Effector memory CD4-positive, alpha-beta T cell (primary cell): ENCODE results near the gene VAV2.

Experiments
- DNase-seq, 3 donors: peaks; one replicate each; pipeline ENCODE4 v3.0.0-alpha.2; 2020
- H3K27ac ChIP-seq: 2 replicates; pipeline ENCODE4 v1.7.0; 2013; ENCODE audit warnings: mild to moderate bottlenecking, low read length, moderate library complexity; ENCODE audit not compliant: insufficient read depth, poor library complexity, severe bottlenecking
- H3K27me3 ChIP-seq: replicated peaks from 2 replicates; pipeline ENCODE4 v1.7.0; 2013; ENCODE audit warnings: mild to moderate bottlenecking, low read length; ENCODE audit not compliant: insufficient read depth, control insufficient read depth, poor library complexity, severe bottlenecking
- H3K36me3 ChIP-seq: 2 replicates; pipeline ENCODE4 v1.7.0; 2013; ENCODE audit warnings: mild to moderate bottlenecking, low read length, moderate library complexity; ENCODE audit not compliant: control insufficient read depth, insufficient read depth
- H3K4me1 ChIP-seq: 2 replicates; pipeline ENCODE4 v1.7.0; 2013; ENCODE audit warnings: low read length, mild to moderate bottlenecking; ENCODE audit not compliant: control insufficient read depth, insufficient read depth, poor library complexity, severe bottlenecking
- H3K4me3 ChIP-seq: 2 replicates; pipeline ENCODE4 v1.7.0; 2013; ENCODE audit warnings: low read length, low read depth, mild to moderate bottlenecking; ENCODE audit not compliant: insufficient read depth, poor library complexity, severe bottlenecking
- H3K9me3 ChIP-seq: 2 replicates; pipeline ENCODE4 v1.7.0; 2013; ENCODE audit warnings: mild to moderate bottlenecking, low read length, moderate library complexity; ENCODE audit not compliant: control insufficient read depth

VAV2 gene

GRCh38 chr9:133951265-133951664, 40.9 kb downstream of the VAV2 start:
- Histone ChIP-seq H3K4me1 (peaks cover 6% of the 10 kb centered on the region), H3K27ac (no peak overlapping the region), H3K27me3 (no peaks in the 10 kb centered on the region), H3K4me3 (no peak overlapping the region), H3K36me3 (no peaks in the 10 kb centered on the region), H3K9me3 (no peaks in the 10 kb centered on the region)
- DNase-seq, result no peak

GRCh38 chr9:133950629-133951111, 41.5 kb downstream of the VAV2 start:
- no peaks in the 10 kb centered on the region for H3K9me3 ChIP-seq
- H3K27ac ChIP-seq, result no peak overlapping the region
- peaks cover 6% of the 10 kb centered on the region for H3K4me1 ChIP-seq
- DNase-seq, result no peak
- H3K36me3 ChIP-seq, result no peaks in the 10 kb centered on the region
- no peak overlapping the region for H3K4me3 ChIP-seq
- H3K27me3 ChIP-seq, result no peaks in the 10 kb centered on the region

- H3K27ac ChIP-seq, result no peak overlapping the region
- no peak for DNase-seq
- no peaks in the 10 kb centered on the region for H3K27me3 ChIP-seq
- H3K9me3 ChIP-seq, result no peaks in the 10 kb centered on the region
- no peak overlapping the region for H3K4me3 ChIP-seq
- peaks cover 6% of the 10 kb centered on the region for H3K4me1 ChIP-seq
- H3K36me3 ChIP-seq, result no peaks in the 10 kb centered on the region
Observed at GRCh38 chr9:133950192-133950591, 41.9 kb downstream of the VAV2 start.

GRCh38 chr9:133949486-133950061, 42.5 kb downstream of the VAV2 start:
- no peak overlapping the region for H3K27ac ChIP-seq

GRCh38 chr9:133948561-133949485, 43.3 kb downstream of the VAV2 start:
- DNase-seq, result no peak
- Histone ChIP-seq H3K27ac (no peak overlapping the region), H3K36me3 (no peaks in the 10 kb centered on the region), H3K4me3 (no peak overlapping the region), H3K9me3 (no peaks in the 10 kb centered on the region), H3K27me3 (no peaks in the 10 kb centered on the region), H3K4me1 (no peaks in the 10 kb centered on the region)

More at GRCh38 chr9:133949486-133950061, 42.5 kb downstream of the VAV2 start:
- Histone ChIP-seq H3K9me3 (no peaks in the 10 kb centered on the region), H3K27me3 (no peaks in the 10 kb centered on the region), H3K4me3 (no peak overlapping the region), H3K36me3 (no peaks in the 10 kb centered on the region), H3K4me1 (peaks cover 2% of the 10 kb centered on the region)
- DNase-seq, result no peak

- no peaks in the 10 kb centered on the region for H3K9me3 ChIP-seq
- H3K36me3 ChIP-seq, result no peaks in the 10 kb centered on the region
- no peaks in the 10 kb centered on the region for H3K4me1 ChIP-seq
- no peaks in the 10 kb centered on the region for H3K27me3 ChIP-seq
- no peak overlapping the region for H3K4me3 ChIP-seq
- DNase-seq, result no peak
- no peak overlapping the region for H3K27ac ChIP-seq
Observed at GRCh38 chr9:133948131-133948530, 44.0 kb downstream of the VAV2 start.

- Histone ChIP-seq H3K9me3 (no peaks in the 10 kb centered on the region), H3K27ac (no peak overlapping the region), H3K36me3 (no peaks in the 10 kb centered on the region), H3K27me3 (no peaks in the 10 kb centered on the region), H3K4me1 (no peaks in the 10 kb centered on the region), H3K4me3 (no peak overlapping the region)
- no peak for DNase-seq
Observed at GRCh38 chr9:133946840-133947486, 45.2 kb downstream of the VAV2 start.

GRCh38 chr9:133945977-133946753, 46.0 kb downstream of the VAV2 start:
- no peaks in the 10 kb centered on the region for H3K9me3 ChIP-seq
- no peaks in the 10 kb centered on the region for H3K27me3 ChIP-seq
- no peaks in the 10 kb centered on the region for H3K36me3 ChIP-seq
- no peak for DNase-seq
- H3K27ac ChIP-seq, result no peak overlapping the region
- H3K4me1 ChIP-seq, result no peaks in the 10 kb centered on the region
- H3K4me3 ChIP-seq, result no peak overlapping the region

GRCh38 chr9:133945314-133945975, 46.7 kb downstream of the VAV2 start:
- Histone ChIP-seq H3K4me3 (no peak overlapping the region), H3K9me3 (no peaks in the 10 kb centered on the region), H3K36me3 (no peaks in the 10 kb centered on the region), H3K27me3 (no peaks in the 10 kb centered on the region), H3K27ac (no peak overlapping the region), H3K4me1 (no peaks in the 10 kb centered on the region)
- DNase-seq, result no peak
